T-helper 9 cell (primary cell): Measurements from ENCODE around the gene CAMK2D.

Experiments
- DNase-seq: peaks from one replicate; pipeline ENCODE4 v3.0.0-alpha.2; 2020

CAMK2D gene

GRCh38 chr4:113461281-113461680 lies 300.3 kb downstream of the CAMK2D start:
- DNase-seq = no peak

- no peak for DNase-seq
Observed at GRCh38 chr4:113457886-113458285, 303.7 kb downstream of the CAMK2D start.

- no peak for DNase-seq
Observed at GRCh38 chr4:113457121-113457520, 304.4 kb downstream of the CAMK2D start.

GRCh38 chr4:113455061-113455460 lies 306.5 kb downstream of the CAMK2D start:
- DNase-seq = no peak

- DNase-seq = no peak
Observed at GRCh38 chr4:113452868-113453620, 308.5 kb downstream of the CAMK2D start.

GRCh38 chr4:113452152-113452551 lies 309.4 kb downstream of the CAMK2D start:
- DNase-seq = no peak

GRCh38 chr4:113450295-113451080 lies 311.1 kb downstream of the CAMK2D start:
- DNase-seq = no peak

- no peak for DNase-seq
Observed at GRCh38 chr4:113449410-113449974, 312.0 kb downstream of the CAMK2D start.

- no peak for DNase-seq
Observed at GRCh38 chr4:113447769-113448168, 313.8 kb downstream of the CAMK2D start.

- no peak for DNase-seq
Observed at GRCh38 chr4:113447061-113447460, 314.5 kb downstream of the CAMK2D start.

GRCh38 chr4:113446019-113446418 lies 315.5 kb downstream of the CAMK2D start:
- DNase-seq = no peak

- no peak for DNase-seq
Observed at GRCh38 chr4:113445286-113445685, 316.3 kb downstream of the CAMK2D start.

- DNase-seq = no peak
Observed at GRCh38 chr4:113444386-113444785, 317.2 kb downstream of the CAMK2D start.

- DNase-seq = no peak
Observed at GRCh38 chr4:113442826-113443225, 318.7 kb downstream of the CAMK2D start.

GRCh38 chr4:113440371-113440770 lies 321.2 kb downstream of the CAMK2D start:
- DNase-seq = no peak

GRCh38 chr4:113438596-113438995 lies 322.9 kb downstream of the CAMK2D start:
- no peak for DNase-seq

- no peak for DNase-seq
Observed at GRCh38 chr4:113437129-113437528, 324.4 kb downstream of the CAMK2D start.

- no peak for DNase-seq
Observed at GRCh38 chr4:113436360-113436759, 325.2 kb downstream of the CAMK2D start.

GRCh38 chr4:113435893-113436292 lies 325.6 kb downstream of the CAMK2D start:
- DNase-seq = no peak

- DNase-seq = no peak
Observed at GRCh38 chr4:113434247-113434587, 327.3 kb downstream of the CAMK2D start.

- DNase-seq = no peak
Observed at GRCh38 chr4:113433536-113434246, 327.8 kb downstream of the CAMK2D start.

GRCh38 chr4:113433116-113433515 lies 328.4 kb downstream of the CAMK2D start:
- no peak for DNase-seq

GRCh38 chr4:113423631-113424030 lies 337.9 kb downstream of the CAMK2D start:
- DNase-seq = no peak
